OCI-LY1 (cell line): ENCODE measurements around the gene F10.

Source experiments
- CTCF ChIP-seq: fragments of 200-600 bp; sonication (generic), shearing (Covaris generic); IDR thresholded peaks from 2 replicates; pipeline ENCODE4 v1.5.1; 2017; ENCODE audit warnings: mild to moderate bottlenecking, antibody characterized with exemption, low read length, moderate library complexity, mixed read lengths
- EZH2 ChIP-seq: fragments of 200-600 bp; sonication (generic), shearing (Covaris generic); IDR thresholded peaks from 2 replicates; pipeline ENCODE4 v1.8.0; 2017; ENCODE audit warnings: borderline replicate concordance, mixed run types, mild to moderate bottlenecking, antibody characterized with exemption, low read length, moderate library complexity, mixed read lengths

GRCh38 chr13:113115363-113116205 is 7.0 kb upstream of the F10 start:
- no peak for TF ChIP-seq CTCF
- no peak for TF ChIP-seq EZH2
